Lower lobe of right lung (tissue), 2 donors: ENCODE measurements around the gene DHX9. TPM values are rescaled to one million over a fixed set of nuclear protein-coding genes. Genes with fewer than 3 reads are reported as not detected.

Source experiments
- ATAC-seq, 2 donors: fragments of 200-7000 bp; cut with Tn5 transposase; one replicate each; pipeline ENCODE4 v1.9.1; 2020 to 2022; ENCODE audit warnings: mild to moderate bottlenecking in 2 of 2, moderate library complexity in 2 of 2
- DNase-seq: peaks from one replicate; pipeline ENCODE4 v3.0.0-alpha.2; 2020
- H3K27ac ChIP-seq: fragments of 200-600 bp; one replicate; pipeline ENCODE4 v1.8.0; 2022
- H3K27me3 ChIP-seq: fragments of 200-600 bp; one replicate; pipeline ENCODE4 v1.8.0; 2022; ENCODE audit warnings: low read depth
- H3K36me3 ChIP-seq: fragments of 200-600 bp; one replicate; pipeline ENCODE4 v1.8.0; 2022; ENCODE audit warnings: mild to moderate bottlenecking
- H3K4me1 ChIP-seq: fragments of 200-600 bp; one replicate; pipeline ENCODE4 v1.8.0; 2022
- H3K4me3 ChIP-seq: fragments of 200-600 bp; one replicate; pipeline ENCODE4 v1.8.0; 2022; ENCODE audit warnings: mild to moderate bottlenecking
- H3K9me3 ChIP-seq: fragments of 200-600 bp; one replicate; pipeline ENCODE4 v1.8.0; 2022
- CTCF ChIP-seq: fragments of 200-600 bp; IDR thresholded peaks from one replicate; pipeline ENCODE4 v1.8.0; 2022; ENCODE audit warnings: antibody characterized with exemption, mild to moderate bottlenecking
- intact Hi-C: fragments of 100-400 bp; cut with DNase I; formaldehyde crosslinking; loops from one replicate; pipeline ENCODE4 v1.11.0; 2022
- total RNA-seq: library from RNA; stranded (reverse); fragmentation: NEBNext Ultra II Directional; extraction: Animal tissue kit (Norgen Biotek cat#: 25700); gene quantifications from one replicate; pipeline ENCODE4 v1.2.1, GENCODE V29; 2021
- donor health status: DM: no; HTN: yes; CAD: no; lungs with severe emphysema.

Gene DHX9
- total RNA-seq, 1 donor from 2014 or later, result 121 TPM

DNA sequence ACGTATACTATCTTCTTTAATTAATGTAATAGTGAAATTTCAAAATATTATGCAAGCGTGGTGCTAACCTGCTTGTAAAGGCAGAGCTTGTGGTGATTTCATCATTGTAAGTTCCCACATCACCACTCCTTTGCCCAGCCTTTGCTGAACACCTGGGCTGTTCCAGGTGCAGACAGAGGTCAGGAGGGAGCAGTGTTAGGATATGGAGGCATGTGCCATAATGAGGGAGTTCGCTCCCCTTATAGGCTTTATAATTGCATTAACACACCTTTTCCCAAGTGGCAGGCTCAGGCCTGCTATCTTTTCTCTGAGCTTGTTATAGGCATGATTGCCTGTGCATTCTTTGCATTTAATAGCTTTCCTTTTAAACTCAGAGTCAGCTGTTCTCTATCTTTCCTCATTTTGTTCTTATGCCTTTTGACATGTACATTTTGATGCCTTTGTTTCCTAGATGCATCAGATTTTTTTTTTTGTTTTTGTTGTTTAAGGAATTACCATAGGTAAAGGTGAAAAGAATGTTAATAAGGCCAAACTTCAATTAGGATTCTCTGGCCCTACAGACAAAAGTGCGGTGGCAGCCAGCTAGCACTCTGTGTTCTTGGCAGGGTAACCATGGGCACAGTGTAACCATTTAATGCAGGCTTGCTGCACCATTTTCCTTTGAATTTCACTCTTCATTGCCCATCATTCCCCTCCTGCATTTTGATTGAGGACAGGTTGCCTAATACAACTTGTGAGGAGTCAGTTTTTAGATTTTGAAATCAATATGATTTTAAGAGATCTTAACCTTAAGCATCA, 36.9 kb upstream of the DHX9 start:
- no peak overlapping the region for H3K4me3 ChIP-seq
- no peak overlapping the region for H3K27ac ChIP-seq
- TF ChIP-seq CTCF, result no peak
- peaks cover 38% of the 10 kb centered on the region for H3K36me3 ChIP-seq
- H3K27me3 ChIP-seq, result no peaks in the 10 kb centered on the region
- DNase-seq (no peak), ATAC-seq (no peak)
- intact Hi-C loops, result no loop called here
- H3K9me3 ChIP-seq, result no peaks in the 10 kb centered on the region
- H3K4me1 ChIP-seq, result no peaks in the 10 kb centered on the region

- TF ChIP-seq CTCF, result no peak
- Histone ChIP-seq H3K4me1 (no peaks in the 10 kb centered on the region), H3K27ac (no peak overlapping the region), H3K4me3 (no peak overlapping the region), H3K9me3 (no peaks in the 10 kb centered on the region), H3K36me3 (peaks cover 48% of the 10 kb centered on the region), H3K27me3 (no peaks in the 10 kb centered on the region)
- intact Hi-C loops, result no loop called here
- ATAC-seq (no peak), DNase-seq (no peak)
Measured at GRCh38 chr1:182803846-182804245, 35.3 kb upstream of the DHX9 start.

DNA sequence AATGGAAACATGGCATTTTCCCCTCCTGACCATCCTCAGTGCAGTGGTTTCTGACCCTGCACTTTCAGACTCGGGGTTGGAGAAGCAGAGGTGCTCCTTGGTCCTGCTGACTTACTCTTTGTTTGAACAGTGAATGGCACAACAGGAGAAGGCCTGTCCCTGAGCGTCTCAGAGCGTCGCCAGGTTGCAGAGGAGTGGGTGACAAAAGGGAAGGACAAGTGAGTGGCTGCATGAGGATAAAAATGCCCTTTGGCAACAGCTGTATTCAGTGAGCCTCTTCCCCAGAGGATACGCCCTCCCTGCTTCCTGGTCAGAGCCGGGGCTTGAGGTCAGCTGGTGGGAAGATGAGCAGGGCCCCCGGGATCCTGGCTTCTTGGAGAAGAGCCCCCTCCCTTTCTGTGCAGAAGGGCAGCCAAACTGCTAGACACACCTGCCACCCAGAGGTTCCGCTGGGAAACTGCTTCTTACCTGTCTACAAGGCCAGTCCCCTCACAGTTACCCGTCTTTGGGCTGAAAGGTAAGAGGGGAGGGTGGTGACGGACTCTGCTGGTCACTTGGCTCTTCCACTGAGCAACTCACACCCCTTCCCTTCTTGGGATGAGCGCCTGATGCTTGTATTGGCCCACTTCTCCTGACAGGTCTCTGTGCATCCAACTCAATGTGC, 33.0 kb upstream of the DHX9 start:
- intact Hi-C loops, result no loop called here
- DNase-seq (no peak), ATAC-seq (no peak)
- H3K27ac ChIP-seq, result no peak overlapping the region
- TF ChIP-seq CTCF, result no peak
- no peaks in the 10 kb centered on the region for H3K4me1 ChIP-seq
- no peak overlapping the region for H3K4me3 ChIP-seq
- no peaks in the 10 kb centered on the region for H3K27me3 ChIP-seq
- H3K36me3 ChIP-seq, result peaks cover 48% of the 10 kb centered on the region
- H3K9me3 ChIP-seq, result no peaks in the 10 kb centered on the region

- Histone ChIP-seq H3K27ac (no peak overlapping the region), H3K9me3 (no peaks in the 10 kb centered on the region), H3K4me3 (no peak overlapping the region), H3K36me3 (peaks cover 65% of the 10 kb centered on the region), H3K27me3 (no peaks in the 10 kb centered on the region), H3K4me1 (no peaks in the 10 kb centered on the region)
- no peak for ATAC-seq
- no peak for DNase-seq
- intact Hi-C loops, result no loop called here
- no peak for TF ChIP-seq CTCF
Measured at GRCh38 chr1:182807907-182808306, 31.2 kb upstream of the DHX9 start.

DNA sequence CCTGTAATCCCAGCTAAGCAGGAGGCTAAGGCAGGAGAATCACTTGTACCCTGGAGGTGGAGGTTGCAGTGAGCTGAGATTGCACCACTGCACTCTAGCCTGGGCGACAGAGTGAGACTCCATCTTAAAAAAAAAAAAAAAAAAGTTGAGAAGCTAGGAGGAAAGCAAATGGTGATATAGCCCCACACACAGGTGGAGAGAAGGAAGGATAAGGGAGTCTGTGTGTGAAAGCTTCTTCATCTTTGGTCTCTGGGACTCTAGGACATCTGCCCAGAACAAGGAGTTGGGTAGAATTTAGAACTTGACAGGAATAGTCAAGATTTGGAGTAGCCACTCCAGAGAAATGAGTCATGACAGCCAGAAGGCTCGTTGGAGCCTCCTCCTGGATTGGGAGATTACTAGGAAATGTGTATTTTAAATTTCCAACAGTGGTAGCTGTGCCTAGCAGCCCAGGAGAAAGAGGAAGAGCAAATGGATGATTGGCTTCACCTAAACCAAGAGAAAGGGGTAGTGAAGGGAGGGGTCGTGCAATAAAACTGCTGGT, 29.7 kb upstream of the DHX9 start:
- H3K36me3 ChIP-seq, result peaks cover 58% of the 10 kb centered on the region
- no peaks in the 10 kb centered on the region for H3K4me1 ChIP-seq
- no peak overlapping the region for H3K4me3 ChIP-seq
- DNase-seq, result no peak
- peak in 1 of 2 donors; percentile 21 for ATAC-seq
- no peaks in the 10 kb centered on the region for H3K9me3 ChIP-seq
- TF ChIP-seq CTCF, result no peak
- H3K27ac ChIP-seq, result no peak overlapping the region
- no peaks in the 10 kb centered on the region for H3K27me3 ChIP-seq
- intact Hi-C loops, result no loop called here
